K562 (cell line): ENCODE data around the gene OR52I1. TPM values are rescaled to one million over a fixed set of nuclear protein-coding genes. Genes with fewer than 3 reads are reported as not detected.
A peak's percentile ranks its signal among the peaks of the same experiment; 100 is the strongest.

Experiments
- ATAC-seq: fragments of 200-7000 bp; cut with Tn5 transposase; 3 replicates; pipeline ENCODE4 v1.9.1; 2020; ENCODE audit warnings: moderate library complexity
- BruUV-seq: library from RNA; stranded (reverse); fragments of 400-500 nt; replicated peaks from 2 replicates; lab custom pipeline; 2021; lab: Mats Ljungman, UMichigan
- CTCF ChIA-PET: fragments of 300-600 bp; formaldehyde crosslinking; extraction: SDS; loops from one replicate; lab custom pipeline; 2021; ENCODE audit warnings: low intra/inter-chr PET ratio; lab: Yijun Ruan, JAX
- POLR2A ChIA-PET: fragments of 300-600, 350-650 bp; sonication (Branson Sonifier 250); formaldehyde crosslinking; extraction: SDS; loops from one replicate; lab custom pipeline; 2021; ENCODE audit warnings: antibody characterized with exemption, inconsistent platforms; lab: Yijun Ruan, JAX
- DNase-seq, 4 experiments: peaks; one replicate each; pipeline versions ENCODE4 v3.0.0 to v3.0.0-alpha.2; 2011 to 2018; ENCODE audit warnings: low spot score in 3 of 4, mixed read lengths in 3 of 4; ENCODE audit errors: extremely low read depth in 1 of 4
- FAIRE-seq: peaks from 2 replicates; lab custom pipeline; 2011; peaks lifted over from hg19 to GRCh38; lab: Jason Lieb, UNC
- H2AFZ ChIP-seq: 2 replicates; pipeline ENCODE4 v1.6.0; 2011; ENCODE audit warnings: low read depth, low read length, control low read depth, inconsistent platforms
- H3K27ac ChIP-seq: fragments of 200-600 bp; 3 replicates; pipeline ENCODE4 v1.8.0; 2011; ENCODE audit warnings: low read depth, mild to moderate bottlenecking, control low read depth, inconsistent platforms, low read length, moderate library complexity, mixed read lengths; ENCODE audit errors: extremely low read depth
- H3K27me3 ChIP-seq, 2 experiments: fragments of 300-600 bp in 1 of 2; 2 replicates in 1 of 2; 3 replicates in 1 of 2; pipeline versions ENCODE4 v1.6.0 to v1.8.0; 2011; ENCODE audit warnings: inconsistent platforms in 2 of 2, low read length in 2 of 2, mild to moderate bottlenecking in 1 of 2, mixed read lengths in 1 of 2, moderate library complexity in 1 of 2; ENCODE audit not compliant: control insufficient read depth in 2 of 2, insufficient read depth in 2 of 2
- H3K36me3 ChIP-seq: fragments of 300-600 bp; 3 replicates; pipeline ENCODE4 v1.8.0; 2011; ENCODE audit warnings: mild to moderate bottlenecking, low read length, inconsistent platforms; ENCODE audit not compliant: control insufficient read depth, insufficient read depth
- H3K4me1 ChIP-seq, 2 experiments: fragments of 200-600 bp in 1 of 2; replicated peaks in 1 of 2; 2 replicates in 1 of 2; 3 replicates in 1 of 2; pipeline versions ENCODE4 v1.5.1 to v1.8.0; 2011; ENCODE audit warnings: inconsistent platforms in 2 of 2, low read length in 2 of 2, mild to moderate bottlenecking in 1 of 2, mixed read lengths in 1 of 2, moderate library complexity in 1 of 2; ENCODE audit not compliant: control insufficient read depth in 2 of 2, insufficient read depth in 2 of 2
- H3K4me2 ChIP-seq: 2 replicates; pipeline ENCODE4 v1.6.1; 2011; ENCODE audit warnings: low read length, control low read depth, inconsistent platforms, mixed read lengths; ENCODE audit not compliant: insufficient read depth
- H3K4me3 ChIP-seq: fragments of 200-600 bp; sonication (generic), shearing (Covaris generic); 2 replicates; pipeline ENCODE4 v1.5.1; 2016; ENCODE audit warnings: control low read depth, inconsistent platforms
- H3K79me2 ChIP-seq: fragments of 200-600 bp; 3 replicates; pipeline ENCODE4 v1.8.0; 2011; ENCODE audit warnings: low read length, inconsistent platforms; ENCODE audit not compliant: control insufficient read depth, insufficient read depth
- H3K9ac ChIP-seq, 2 experiments: 2 replicates each; pipeline versions ENCODE4 v1.6.0 to v1.6.1; 2011; ENCODE audit warnings: low read depth in 2 of 2, low read length in 2 of 2, control low read depth in 1 of 2, inconsistent platforms in 1 of 2, mild to moderate bottlenecking in 1 of 2, mixed read lengths in 1 of 2; ENCODE audit not compliant: insufficient read depth in 1 of 2
- H3K9me1 ChIP-seq: one replicate; pipeline ENCODE4 v1.6.0; 2011; ENCODE audit warnings: inconsistent platforms, mild to moderate bottlenecking, low read length, moderate library complexity; ENCODE audit not compliant: control insufficient read depth, insufficient read depth
- H3K9me3 ChIP-seq: replicated peaks from 2 replicates; pipeline ENCODE4 v1.5.1; 2011; ENCODE audit warnings: low read depth, low read length, inconsistent platforms; ENCODE audit not compliant: control insufficient read depth, insufficient read depth
- H4K20me1 ChIP-seq: replicated peaks from 2 replicates; pipeline ENCODE4 v1.6.1; 2011; ENCODE audit warnings: low read length, inconsistent platforms, mixed read lengths; ENCODE audit not compliant: control insufficient read depth, insufficient read depth
- ATF4 ChIP-seq: fragments of 450-650 bp; formaldehyde crosslinking; IDR thresholded peaks from 2 replicates; pipeline ENCODE4 v1.4.0; 2022; ENCODE audit warnings: mild to moderate bottlenecking, moderate library complexity
- C11orf30 ChIP-seq: fragments of 450-650 bp; IDR thresholded peaks from 2 replicates; pipeline ENCODE4 v1.6.1; 2016; ENCODE audit warnings: low read depth, mild to moderate bottlenecking
- HNRNPUL1 ChIP-seq: fragments of 200-400 bp; formaldehyde crosslinking; IDR thresholded peaks from 2 replicates; pipeline ENCODE4 v1.6.1; 2017; ENCODE audit warnings: low read length
- MAFG ChIP-seq: fragments of 450-650 bp; conservative IDR thresholded peaks from 2 replicates; pipeline ENCODE4 v1.6.1; 2016; ENCODE audit warnings: missing genetic modification characterization, missing compliant biosample characterization
- NEUROD1 ChIP-seq: fragments of 150-350 bp; IDR thresholded peaks from 2 replicates; pipeline ENCODE4 v1.6.1; 2014; ENCODE audit warnings: borderline replicate concordance, low read length, low read depth; ENCODE audit not compliant: partially characterized antibody
- NFIX ChIP-seq: fragments of 250-450 bp; sonication (Bioruptor Pico); IDR thresholded peaks from 2 replicates; pipeline ENCODE4 v1.4.0; 2020; ENCODE audit warnings: low read depth, mild to moderate bottlenecking, moderate library complexity
- NR2C1 ChIP-seq, 2 experiments: fragments of 450-650 bp; IDR thresholded peaks; 2 replicates each; pipeline ENCODE4 v1.6.1; 2017; ENCODE audit warnings: mild to moderate bottlenecking in 2 of 2, antibody characterized with exemption in 1 of 2, inconsistent platforms in 1 of 2, missing compliant biosample characterization in 1 of 2, missing genetic modification characterization in 1 of 2
- POLR3A ChIP-seq: IDR thresholded peaks from 2 replicates; pipeline ENCODE4 v1.6.1; 2011; ENCODE audit warnings: borderline replicate concordance, mild to moderate bottlenecking, moderate library complexity; ENCODE audit not compliant: insufficient read length, insufficient read depth; ENCODE audit errors: extremely low read depth
- PRMT5 ChIP-seq: sonication (generic); formaldehyde crosslinking; IDR thresholded peaks from 2 replicates; pipeline ENCODE4 v1.5.0; 2020; ENCODE audit warnings: missing genetic modification reagents
- RBM25 ChIP-seq: fragments of 200-400 bp; formaldehyde crosslinking; IDR thresholded peaks from 2 replicates; pipeline ENCODE4 v1.6.1; 2018; ENCODE audit warnings: low read length, low read depth, moderate library complexity; ENCODE audit not compliant: severe bottlenecking
- TFE3 ChIP-seq: fragments of 450-650 bp; formaldehyde crosslinking; IDR thresholded peaks from 2 replicates; pipeline ENCODE4 v1.4.0; 2020; ENCODE audit warnings: mild to moderate bottlenecking, mixed read lengths
- ZFP36 ChIP-seq: fragments of 150-350 bp; IDR thresholded peaks from 2 replicates; pipeline ENCODE4 v1.6.1; 2018; ENCODE audit warnings: low read length, low read depth; ENCODE audit not compliant: partially characterized antibody
- ZNF316 ChIP-seq: fragments of 450-650 bp; IDR thresholded peaks from 2 replicates; pipeline ENCODE4 v1.6.1; 2016
- WGBS: fragments of 100-300 bp; shearing (Covaris generic); methylation state at CpG from one replicate; pipeline ENCODE4 v1.1.6; 2016; ENCODE audit warnings: low coverage, mixed read lengths; ENCODE audit not compliant: insufficient coverage; ENCODE audit errors: missing lambda C conversion rate; 5-methylcytosine and 5-hydroxymethylcytosine counted together
- in situ Hi-C: fragments of 300-500 bp; cut with MboI; formaldehyde crosslinking; loops from 4 replicates; pipeline ENCODE4 v1.15.0; 2018; ENCODE audit warnings: inconsistent platforms, mixed read lengths
- intact Hi-C: fragments of 100-400 bp; cut with micrococcal nuclease; formaldehyde crosslinking; loops from 2 replicates; pipeline ENCODE4 v1.14.2; 2022
- polyA plus RNA-seq, 8 experiments: library from polyadenylated mRNA; depleted of rRNA in 4 of 8; stranded (reverse) in 5 of 8; unstranded in 3 of 8; fragments of >200 nt; fragmentation: Nextera tagmentation in 2 of 8; fragmentation: Illumina TruSeq in 1 of 8; extraction: Ambion mirVana in 2 of 8; extraction: Trizol in 1 of 8; gene quantifications; 2 replicates each; pipeline versions ENCODE4 v1.2.1 to v1.2.3, GENCODE V29; 2011 to 2014; ENCODE audit warnings: inconsistent platforms in 1 of 8, missing spikeins in 1 of 8
- total RNA-seq, 7 experiments: library from RNA; depleted of rRNA in 6 of 7; stranded (reverse); fragments of >200 nt in 6 of 7; fragmentation: Illumina TruSeq in 2 of 7; extraction: Trizol in 2 of 7; gene quantifications; 2 replicates each; pipeline versions ENCODE4 v1.2.1 to v1.2.3, GENCODE V29; 2011 to 2021; ENCODE audit warnings: low replicate concordance in 1 of 7
- TF ChIP-seq, protein P1 (sequence below): fragments of 450-650 bp; IDR thresholded peaks from 2 replicates; pipeline ENCODE4 v1.6.1; 2018; ENCODE audit not compliant: partially characterized antibody

The OR52I1 gene
- total and polyA plus RNA-seq, 9 of the 15 experiments (the other 6 are each of a cell fraction or from before 2014, with no cell fraction given), result not detected

GRCh38 chr11:4578624-4579023, 15.2 kb upstream of the OR52I1 start:
- Histone ChIP-seq H3K27ac (no peak overlapping the region), H3K9ac (no peak overlapping the region), H4K20me1 (no peaks in the 10 kb centered on the region), H3K36me3 (no peaks in the 10 kb centered on the region), H2AFZ (no peak overlapping the region), H3K9me3 (no peaks in the 10 kb centered on the region), H3K27me3 (peaks cover 15 to 16% of the 10 kb centered on the region in 2 experiments; a peak in 4 of 5 replicates), H3K9me1 (no peaks in the 10 kb centered on the region), H3K4me1 (no peaks in the 10 kb centered on the region), H3K4me2 (no peak overlapping the region), H3K4me3 (no peak overlapping the region), H3K79me2 (no peaks in the 10 kb centered on the region)
- DNase-seq (no peak), FAIRE-seq (no peak), ATAC-seq (no peak)
- ChIA-PET POLR2A (no interaction called here), CTCF (no interaction called here)
- WGBS, result 0% methylated on average over 6 of the region's 6 CpGs
- BruUV-seq, result no TSS peak
- in situ Hi-C loops, result no loop called here
- intact Hi-C loops, result no loop called here
- TF ChIP-seq NR2C1 (IDR thresholded peaks at IDR 0.05) (no peak), NR2C1 (tag; IDR thresholded peaks at IDR 0.05) (no peak), C11orf30 (peak; percentile 47; the same call in 1 of the 2 replicates), ZNF316 (peak; percentile 76), TFE3 (CRISPR knock-in tag) (no peak), HNRNPUL1 (no peak), MAFG (tag) (peak; percentile 50), NEUROD1 (no peak), POLR3A (no peak), RBM25 (no peak), NFIX (CRISPR knock-in tag) (no peak), ATF4 (CRISPR knock-in tag) (no peak), PRMT5 (CRISPR knock-in tag) (no peak), ZFP36 (no peak)
- TF ChIP-seq, protein P1, sequence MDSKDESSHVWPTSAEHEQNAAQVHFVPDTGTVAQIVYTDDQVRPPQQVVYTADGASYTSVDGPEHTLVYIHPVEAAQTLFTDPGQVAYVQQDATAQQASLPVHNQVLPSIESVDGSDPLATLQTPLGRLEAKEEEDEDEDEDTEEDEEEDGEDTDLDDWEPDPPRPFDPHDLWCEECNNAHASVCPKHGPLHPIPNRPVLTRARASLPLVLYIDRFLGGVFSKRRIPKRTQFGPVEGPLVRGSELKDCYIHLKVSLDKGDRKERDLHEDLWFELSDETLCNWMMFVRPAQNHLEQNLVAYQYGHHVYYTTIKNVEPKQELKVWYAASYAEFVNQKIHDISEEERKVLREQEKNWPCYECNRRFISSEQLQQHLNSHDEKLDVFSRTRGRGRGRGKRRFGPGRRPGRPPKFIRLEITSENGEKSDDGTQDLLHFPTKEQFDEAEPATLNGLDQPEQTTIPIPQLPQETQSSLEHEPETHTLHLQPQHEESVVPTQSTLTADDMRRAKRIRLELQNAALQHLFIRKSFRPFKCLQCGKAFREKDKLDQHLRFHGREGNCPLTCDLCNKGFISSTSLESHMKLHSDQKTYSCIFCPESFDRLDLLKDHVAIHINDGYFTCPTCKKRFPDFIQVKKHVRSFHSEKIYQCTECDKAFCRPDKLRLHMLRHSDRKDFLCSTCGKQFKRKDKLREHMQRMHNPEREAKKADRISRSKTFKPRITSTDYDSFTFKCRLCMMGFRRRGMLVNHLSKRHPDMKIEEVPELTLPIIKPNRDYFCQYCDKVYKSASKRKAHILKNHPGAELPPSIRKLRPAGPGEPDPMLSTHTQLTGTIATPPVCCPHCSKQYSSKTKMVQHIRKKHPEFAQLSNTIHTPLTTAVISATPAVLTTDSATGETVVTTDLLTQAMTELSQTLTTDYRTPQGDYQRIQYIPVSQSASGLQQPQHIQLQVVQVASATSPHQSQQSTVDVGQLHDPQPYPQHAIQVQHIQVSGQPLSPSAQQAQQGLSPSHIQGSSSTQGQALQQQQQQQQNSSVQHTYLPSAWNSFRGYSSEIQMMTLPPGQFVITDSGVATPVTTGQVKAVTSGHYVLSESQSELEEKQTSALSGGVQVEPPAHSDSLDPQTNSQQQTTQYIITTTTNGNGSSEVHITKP, result no peak
